Cardiac septum (tissue), 1 donor: ENCODE data around the gene CNFN. TPM values are rescaled to one million over a fixed set of nuclear protein-coding genes. Genes with fewer than 3 reads are reported as not detected.

Experiments used
- microRNA-seq: library from miRNA; unstranded; fragments of <30 nt; microRNA quantifications from one replicate; pipeline ENCODE4 v1.2.0, GENCODE V29; 2020
- total RNA-seq: library from RNA; stranded (reverse); fragmentation: NEBNext Ultra II Directional; extraction: Animal tissue kit (Norgen Biotek cat#: 25700); gene quantifications from one replicate; pipeline ENCODE4 v1.2.1, GENCODE V29; 2021
- donor health status: DM: no; HTN: no; CAD: no.

CNFN gene
- total RNA-seq, 1 donor from 2014 or later: 0.67 TPM

Small RNA genes within 50 kb of the gene (microRNA-seq; reads per million reads assigned to microRNA genes)
- not detected for gene MIR8077

Other genes starting within 250 kb of the CNFN start
- 10.2 TPM for gene DEDD2, start 172.6 kb downstream of the CNFN start, total RNA-seq
- gene ZNF526, start 170.0 kb downstream of the CNFN start, total RNA-seq: 4.1 TPM
- 39.6 TPM for gene GSK3A, start 147.7 kb downstream of the CNFN start, total RNA-seq
- 37.4 TPM for gene ERF, start 135.2 kb downstream of the CNFN start, total RNA-seq
- 51.3 TPM for gene CIC, start 121.0 kb downstream of the CNFN start, total RNA-seq
- gene PRR19, start 88.2 kb downstream of the CNFN start, total RNA-seq: 0.16 TPM
- gene PAFAH1B3, start 87.7 kb downstream of the CNFN start, total RNA-seq: 4.0 TPM
- 0.24 TPM for gene TMEM145, start 77.0 kb downstream of the CNFN start, total RNA-seq
- 45.8 TPM for gene MEGF8, start 64.7 kb downstream of the CNFN start, total RNA-seq
- gene LIPE, start 37.1 kb upstream of the CNFN start, total RNA-seq: 54.9 TPM
- not detected for gene CXCL17, start 52.6 kb upstream of the CNFN start, total RNA-seq
- 2.8 TPM for gene CEACAM1, start 138.2 kb upstream of the CNFN start, total RNA-seq
- 0.35 TPM for gene CEACAM8, start 204.6 kb upstream of the CNFN start, total RNA-seq